ENCODE measurements around the gene VOPP1.

Gene VOPP1

DNA sequence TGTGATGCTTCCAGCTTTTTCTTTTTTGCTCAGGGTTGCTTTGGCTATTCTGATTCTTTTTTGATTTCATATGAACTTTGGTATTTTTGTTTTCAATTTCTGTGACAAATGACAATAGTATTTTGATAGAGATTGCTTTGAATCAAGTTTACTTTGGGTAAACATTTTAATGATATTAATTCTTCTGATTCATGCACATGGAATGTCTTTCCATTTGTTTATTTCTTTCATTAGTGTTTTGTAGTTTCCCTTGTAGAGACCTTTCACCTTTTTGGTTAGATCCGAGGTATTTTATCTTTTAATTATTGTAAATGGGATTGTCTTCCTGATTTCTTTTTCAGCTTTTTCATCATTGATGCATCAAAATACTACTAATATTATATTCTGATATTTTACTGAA lies 114.0 kb downstream of the VOPP1 start:
- no peak for DNase-seq

GRCh38 chr7:55457801-55458200 lies 114.5 kb downstream of the VOPP1 start:
- DNase-seq = no peak

DNA sequence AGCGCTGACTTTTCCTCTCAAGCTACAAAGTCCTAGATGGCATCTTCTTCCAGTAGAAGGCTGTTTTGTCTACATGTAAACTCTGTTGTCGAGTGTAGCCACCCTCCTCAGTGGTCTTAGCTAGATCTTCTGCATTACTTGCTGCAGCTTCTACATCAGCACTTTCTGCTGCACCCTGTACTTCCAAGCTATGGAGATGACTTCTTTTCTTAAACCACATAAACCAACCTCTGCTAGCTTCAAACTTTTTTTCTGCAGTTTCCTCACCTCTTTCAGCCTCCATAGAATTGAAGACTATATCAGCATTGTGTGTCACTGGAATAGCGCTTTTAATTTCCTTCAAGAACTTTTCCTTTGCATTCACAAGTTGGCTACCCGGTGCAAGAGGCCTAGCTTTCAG lies 119.3 kb downstream of the VOPP1 start:
- no peak for DNase-seq

DNA sequence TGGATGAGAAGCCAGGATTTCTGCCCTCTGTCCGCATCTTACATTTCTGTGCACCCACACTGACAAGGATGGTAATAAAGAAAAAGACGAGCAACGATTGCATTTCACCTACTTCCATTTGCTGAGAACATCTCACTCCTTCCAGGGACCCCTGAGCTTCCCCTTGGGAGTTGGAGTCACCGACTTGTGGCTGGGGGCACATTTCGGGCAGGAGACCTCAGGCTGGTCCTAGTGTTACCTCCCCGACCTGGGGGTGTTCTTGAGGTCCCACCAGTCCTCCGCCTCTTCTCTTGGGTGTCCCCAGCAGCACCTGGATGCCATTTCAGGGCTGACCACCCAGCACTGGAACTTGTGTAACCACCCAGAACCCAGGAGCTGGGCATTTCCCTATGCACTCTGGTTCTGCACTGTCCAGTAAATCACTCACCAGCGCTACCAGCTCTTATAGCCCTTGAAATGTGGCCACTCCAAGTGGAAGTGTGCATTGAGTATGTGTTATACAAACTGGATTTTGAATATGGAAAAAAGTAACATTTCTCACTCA lies 122.2 kb downstream of the VOPP1 start:
- DNase-seq = no peak

- DNase-seq = no peak
These were observed 122.9 kb downstream of the VOPP1 start for GRCh38 chr7:55449205-55449991.

DNA sequence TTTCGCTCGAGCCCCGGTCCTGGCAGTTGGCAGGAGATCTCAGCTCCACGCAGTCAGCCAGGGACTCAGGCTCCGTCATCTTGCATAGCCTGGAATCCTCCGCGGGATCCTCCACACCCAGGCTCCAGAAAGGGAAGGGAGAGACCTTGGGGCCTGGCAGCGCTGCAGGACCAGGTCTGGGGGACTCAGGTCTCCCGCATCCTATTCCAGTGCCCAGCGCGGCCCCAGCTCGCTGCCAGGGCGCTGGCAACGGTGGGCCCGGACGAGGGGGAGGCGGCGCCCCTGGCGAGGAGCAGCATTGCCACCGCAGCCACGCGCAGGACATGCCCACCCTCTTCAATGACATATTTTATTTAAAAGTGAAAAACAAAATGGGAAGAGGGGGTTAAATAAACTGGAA lies 123.8 kb downstream of the VOPP1 start:
- DNase-seq = no peak

- DNase-seq = no peak
These were observed 127.5 kb downstream of the VOPP1 start for GRCh38 chr7:55444786-55445185.

GRCh38 chr7:55441774-55442522 lies 130.4 kb downstream of the VOPP1 start:
- no peak for DNase-seq

DNA sequence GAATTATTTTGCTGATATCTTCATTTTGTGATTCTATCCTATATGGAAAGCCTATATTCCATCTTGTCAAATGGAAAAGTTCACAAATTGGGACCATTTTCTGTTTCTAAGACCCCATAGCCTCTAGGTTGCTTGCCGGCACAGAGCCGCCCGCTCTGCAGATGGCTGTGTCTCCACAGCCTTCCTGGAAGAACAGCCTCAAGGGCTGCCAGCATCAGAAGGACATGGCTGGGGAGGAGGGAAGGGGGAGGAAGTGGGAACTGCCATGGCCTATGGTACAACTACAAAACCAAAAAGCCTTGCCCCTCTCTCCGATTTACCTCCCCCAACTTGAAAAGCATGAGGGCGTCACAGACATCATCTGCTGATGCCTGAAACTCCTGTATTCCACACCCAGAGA lies 131.3 kb downstream of the VOPP1 start:
- DNase-seq = no peak

- DNase-seq = no peak
These were observed 132.1 kb downstream of the VOPP1 start for GRCh38 chr7:55440040-55440690.

DNA sequence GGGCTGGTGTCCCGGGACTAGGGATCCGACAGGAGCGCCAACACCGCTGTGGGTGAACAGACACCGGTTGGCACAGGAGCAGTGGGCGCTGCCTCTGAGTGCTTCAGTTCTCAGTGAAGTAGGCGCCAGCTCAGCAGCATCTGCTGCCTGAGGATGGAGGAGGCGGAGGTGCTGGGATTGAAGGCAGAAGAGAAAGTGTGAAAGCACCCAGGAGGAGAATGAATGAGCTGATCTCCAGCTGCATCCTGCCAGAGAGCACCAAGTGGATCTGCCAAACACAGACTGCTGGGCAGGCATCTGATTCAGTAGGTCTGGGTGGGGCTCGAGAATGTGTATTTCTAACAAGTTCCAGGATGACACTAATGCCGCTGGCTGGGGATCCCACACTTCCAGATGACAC lies 132.7 kb downstream of the VOPP1 start:
- no peak for DNase-seq

DNA sequence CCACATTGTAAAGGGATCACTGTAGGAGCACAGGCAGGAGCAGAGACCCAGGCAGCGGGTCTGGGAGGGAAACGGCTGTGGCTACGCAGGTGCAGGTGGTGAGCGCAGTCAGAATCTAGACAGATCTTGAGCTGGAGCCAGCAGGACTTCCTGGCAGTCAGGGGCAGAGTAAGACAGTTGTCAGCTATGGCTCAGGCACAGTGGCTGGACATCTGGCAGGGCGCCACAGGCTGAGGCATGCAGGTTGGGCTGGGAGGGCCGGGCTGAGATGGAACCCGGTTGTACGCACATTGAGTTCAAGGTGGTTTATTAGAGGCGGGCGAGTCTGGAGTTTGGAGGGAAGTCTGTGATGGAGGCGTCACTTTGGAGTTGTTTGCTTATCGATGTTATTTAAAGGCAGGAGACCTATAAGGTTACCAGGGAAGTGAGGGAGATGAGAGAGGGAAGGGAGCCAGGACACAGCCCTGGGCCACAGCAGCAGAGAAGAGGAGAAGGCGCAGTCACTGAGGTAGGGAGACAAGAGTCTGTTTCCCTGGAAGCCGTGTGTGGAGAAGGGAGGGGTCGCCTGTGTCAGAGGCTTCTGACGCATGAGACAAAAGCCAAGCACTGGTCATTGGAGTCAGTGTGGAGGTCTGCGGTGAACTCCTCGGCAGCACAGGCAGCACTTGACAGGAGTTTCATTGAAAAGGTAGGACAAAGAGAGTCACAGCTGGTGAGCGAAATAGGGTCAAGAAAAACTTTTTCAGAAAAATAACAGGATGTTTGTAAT lies 133.4 kb downstream of the VOPP1 start:
- no peak for DNase-seq

GRCh38 chr7:55438085-55438756 lies 134.1 kb downstream of the VOPP1 start:
- DNase-seq = no peak

- DNase-seq = no peak
These were observed 134.9 kb downstream of the VOPP1 start for GRCh38 chr7:55437375-55437774.

DNA sequence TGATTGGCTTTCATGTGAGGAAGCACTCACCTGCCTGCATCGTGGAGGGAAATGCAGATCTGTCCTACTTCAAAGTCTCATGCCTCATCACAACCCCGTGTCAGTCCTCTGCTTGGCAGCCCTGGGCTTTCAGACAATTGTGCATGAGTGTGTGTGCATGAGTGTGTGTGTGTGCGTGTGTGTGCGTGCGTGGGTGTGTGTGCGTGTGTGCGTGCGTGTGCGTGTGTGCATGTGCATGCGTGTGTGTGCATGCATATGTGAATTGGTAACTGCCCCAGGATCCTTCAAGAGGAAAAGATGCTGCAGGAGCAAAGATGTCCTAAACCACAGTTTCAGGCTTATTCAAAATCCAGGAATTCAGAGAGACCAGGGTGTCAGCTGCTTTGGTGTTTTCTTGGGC lies 135.8 kb downstream of the VOPP1 start:
- no peak for DNase-seq

DNA sequence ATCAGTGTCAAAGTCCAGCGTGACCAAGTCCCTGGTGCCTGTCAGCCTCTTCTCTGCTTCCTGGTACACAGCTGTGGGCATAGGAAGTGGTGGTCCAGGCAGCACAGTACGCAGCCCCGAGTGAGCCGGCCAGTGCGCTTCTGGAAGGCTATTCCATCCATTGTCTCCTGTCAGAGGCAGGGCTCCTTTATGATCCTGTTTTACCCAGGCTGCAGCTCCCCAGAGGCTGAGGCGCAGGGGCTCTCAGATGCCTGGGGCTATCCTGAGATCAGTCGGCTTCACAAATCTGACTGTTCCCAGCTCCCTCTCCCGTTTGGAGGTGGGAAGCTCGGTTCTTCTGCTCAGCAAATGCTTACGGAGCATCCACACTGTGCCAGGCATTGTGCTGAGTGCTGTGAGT lies 136.8 kb downstream of the VOPP1 start:
- DNase-seq = no peak

DNA sequence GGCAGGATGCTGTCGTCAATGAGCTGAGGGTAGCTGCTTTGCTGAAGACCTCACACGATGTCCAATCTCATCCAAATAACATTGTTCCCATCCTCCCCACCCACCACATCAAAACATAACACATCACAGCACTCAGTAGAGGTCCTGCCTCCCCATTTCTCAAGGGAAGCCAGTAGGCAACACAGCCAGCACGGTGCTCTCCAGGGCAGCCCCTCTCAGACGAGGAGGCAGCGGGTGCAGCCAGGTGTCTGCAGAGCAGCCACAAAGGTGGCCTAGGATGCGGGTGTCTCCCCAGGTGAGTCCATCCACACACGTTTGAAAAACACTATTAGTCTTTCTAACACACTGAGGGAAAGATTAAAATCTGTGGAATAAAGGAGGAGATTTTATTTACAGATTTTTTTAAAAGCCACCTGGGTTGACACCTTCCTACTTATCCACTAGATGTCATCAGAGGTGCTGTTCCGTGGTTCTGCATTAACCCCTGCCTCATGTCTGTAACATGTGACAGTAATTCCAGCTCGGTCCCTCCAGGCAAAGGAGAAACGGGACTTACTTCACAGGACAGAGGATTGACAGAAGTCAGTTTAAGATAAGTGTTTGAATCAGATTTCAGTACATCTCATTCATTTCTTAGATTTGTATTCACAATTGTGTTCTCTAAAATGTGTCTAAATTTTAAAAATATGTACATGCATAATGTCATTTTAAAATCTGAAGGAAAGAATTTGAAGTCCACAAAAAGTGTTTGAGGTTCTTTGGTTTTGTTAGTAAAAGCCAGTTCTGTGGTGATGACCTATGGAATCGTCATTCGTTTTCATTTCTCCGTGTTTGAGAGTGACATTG lies 139.1 kb downstream of the VOPP1 start:
- DNase-seq = peak; percentile 49

DNA sequence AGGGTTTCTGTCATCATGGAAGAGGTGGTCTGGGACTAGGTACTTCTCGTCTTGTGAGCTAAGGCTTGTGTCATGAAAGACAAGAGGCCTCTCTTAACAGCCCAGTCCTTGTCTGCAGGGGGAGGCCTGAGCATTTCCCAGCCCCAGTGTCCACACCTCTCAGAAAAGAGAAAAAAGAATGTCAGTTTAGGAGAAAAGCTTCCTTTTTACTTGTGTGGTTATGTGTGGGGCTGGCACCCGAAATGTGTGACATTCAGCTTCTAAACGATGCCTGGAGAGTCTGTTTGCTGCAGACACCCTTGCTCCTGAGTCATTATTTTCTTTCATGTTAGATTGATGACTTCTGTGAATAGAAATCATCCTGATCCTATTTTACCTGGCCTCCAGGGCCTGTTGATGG lies 139.8 kb downstream of the VOPP1 start:
- no peak for DNase-seq

DNA sequence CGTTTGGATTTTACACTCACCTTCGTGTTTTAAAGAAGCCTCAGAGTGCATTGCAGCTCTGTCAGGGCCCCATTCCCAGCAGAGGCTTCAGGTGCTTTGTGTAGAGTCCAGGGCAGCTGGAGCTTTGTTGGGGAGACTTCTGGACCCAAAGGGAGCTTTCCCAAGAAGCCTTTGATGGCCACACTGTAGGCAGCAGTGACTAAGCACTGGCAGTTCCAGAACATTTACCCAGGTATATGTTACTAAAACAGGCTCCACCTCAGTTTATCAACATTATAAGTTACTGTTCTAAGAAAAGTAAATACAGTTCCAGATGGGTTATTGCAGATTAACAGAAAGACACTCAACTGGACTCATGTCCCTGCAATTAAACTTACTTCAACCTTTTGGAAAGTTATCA lies 140.4 kb downstream of the VOPP1 start:
- no peak for DNase-seq

GRCh38 chr7:55429835-55430499 lies 142.3 kb downstream of the VOPP1 start:
- no peak for DNase-seq

DNA sequence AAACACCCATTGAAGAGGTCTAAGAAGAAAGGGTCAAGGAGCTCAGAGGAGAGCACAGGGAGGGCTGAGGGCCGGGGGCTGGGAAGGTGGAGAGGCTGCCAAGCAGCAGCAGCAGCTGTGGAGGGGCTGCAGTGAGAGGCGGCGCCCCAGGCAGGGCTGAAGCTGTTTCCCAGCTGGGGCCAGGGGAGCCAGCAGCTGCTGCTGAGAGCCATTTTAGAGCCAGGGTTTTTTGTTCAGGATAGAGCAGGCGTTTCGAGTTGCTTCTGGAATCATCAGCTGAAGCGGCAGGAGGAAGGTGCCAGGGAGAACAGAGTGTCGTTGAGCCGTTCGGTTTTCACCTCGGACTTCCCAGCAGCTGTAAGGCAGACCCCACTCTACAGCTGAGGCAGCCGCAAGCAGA lies 144.5 kb downstream of the VOPP1 start:
- DNase-seq = no peak

All from activated CD4-positive, alpha-beta T cell treated with anti-CD3 and anti-CD28 coated beads, Interleukin-2, amount 50 U/mL, for 16 hours (primary cell).